Epithelial cell of esophagus (primary cell): ENCODE data around the gene GPR35.

Source experiments
- DNase-seq: peaks from one replicate; pipeline ENCODE4 v3.0.0; 2010; ENCODE audit warnings: low read depth
- H3K4me3 ChIP-seq: 2 replicates; pipeline ENCODE4 v1.5.1; 2011; ENCODE audit warnings: mild to moderate bottlenecking, low read length, control low read depth
- CTCF ChIP-seq: IDR thresholded peaks from 2 replicates; pipeline ENCODE4 v1.5.1; 2011; ENCODE audit warnings: low read depth, mild to moderate bottlenecking, low read length, control low read depth, inconsistent platforms; ENCODE audit not compliant: insufficient read depth; ENCODE audit errors: missing control alignments

The GPR35 gene, protein sequence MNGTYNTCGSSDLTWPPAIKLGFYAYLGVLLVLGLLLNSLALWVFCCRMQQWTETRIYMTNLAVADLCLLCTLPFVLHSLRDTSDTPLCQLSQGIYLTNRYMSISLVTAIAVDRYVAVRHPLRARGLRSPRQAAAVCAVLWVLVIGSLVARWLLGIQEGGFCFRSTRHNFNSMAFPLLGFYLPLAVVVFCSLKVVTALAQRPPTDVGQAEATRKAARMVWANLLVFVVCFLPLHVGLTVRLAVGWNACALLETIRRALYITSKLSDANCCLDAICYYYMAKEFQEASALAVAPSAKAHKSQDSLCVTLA

DNA sequence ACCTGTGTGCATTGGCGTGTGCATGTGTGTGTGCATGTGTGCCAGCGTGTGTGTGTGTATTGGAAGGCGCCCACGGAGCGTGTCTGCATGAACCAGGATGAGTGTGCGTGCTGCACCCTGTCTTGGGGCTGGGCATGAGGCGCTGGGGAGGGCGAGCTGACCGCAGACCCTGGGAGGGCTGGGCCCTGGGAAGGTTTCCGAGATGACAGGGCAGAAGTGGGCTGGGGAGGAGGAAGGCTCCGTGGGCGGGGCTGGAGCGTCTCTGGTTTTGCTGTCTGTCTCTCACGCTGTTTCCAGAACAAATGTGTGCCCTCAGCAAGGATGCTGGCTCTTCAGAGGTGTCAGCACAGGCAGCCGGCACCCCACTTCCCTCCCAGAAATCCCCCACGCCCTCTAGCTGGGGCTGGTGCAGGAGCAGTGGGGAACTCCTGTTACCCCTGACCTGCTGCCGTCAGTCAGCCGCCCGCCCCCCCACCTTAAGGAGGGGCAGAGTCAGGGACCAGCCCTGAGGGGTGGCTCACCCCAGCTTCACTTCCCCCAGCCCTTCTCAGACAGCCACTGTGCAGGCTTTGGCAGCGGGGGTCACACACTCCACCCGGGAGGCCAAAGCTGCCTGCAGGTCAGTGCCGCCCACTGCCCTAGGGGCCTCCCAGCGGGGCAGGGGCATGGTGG, at the start of gene GPR35:
TSS of gene GPR35 (plus strand) at position 531 of the 672 bp plus-strand sequence. CDS start 4,473 bp downstream, outside the sequence.
- no peak within 1 kb of the TSS for H3K4me3 ChIP-seq
- TF ChIP-seq CTCF, result no peak
- no peak for DNase-seq

DNA sequence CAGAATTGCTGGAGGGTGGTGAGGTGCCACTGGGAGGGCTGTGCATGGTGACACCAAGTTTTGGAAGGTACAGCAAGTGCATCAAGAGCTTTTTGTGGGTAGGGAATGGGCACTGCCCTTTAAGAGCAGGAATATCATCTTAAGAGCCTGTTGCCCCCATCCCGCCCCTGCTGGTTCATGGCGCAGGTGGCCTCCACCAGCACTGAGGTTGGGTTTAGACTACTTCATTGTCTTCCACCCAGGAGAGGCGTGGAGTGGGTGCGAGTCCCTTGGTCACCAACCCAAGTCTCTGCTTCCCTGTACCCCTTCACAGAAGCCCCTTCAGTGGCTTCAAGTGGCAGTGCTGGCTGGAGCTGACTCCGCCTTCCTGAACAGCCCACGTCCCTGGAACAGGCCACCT, 49.2 kb upstream of the GPR35 start:
- TF ChIP-seq CTCF, result no peak
- DNase-seq, result no peak
- no peak overlapping the region for H3K4me3 ChIP-seq

GRCh38 chr2:240576436-240577205, 48.7 kb upstream of the GPR35 start:
- no peak for DNase-seq
- H3K4me3 ChIP-seq, result no peak overlapping the region
- TF ChIP-seq CTCF, result no peak

DNA sequence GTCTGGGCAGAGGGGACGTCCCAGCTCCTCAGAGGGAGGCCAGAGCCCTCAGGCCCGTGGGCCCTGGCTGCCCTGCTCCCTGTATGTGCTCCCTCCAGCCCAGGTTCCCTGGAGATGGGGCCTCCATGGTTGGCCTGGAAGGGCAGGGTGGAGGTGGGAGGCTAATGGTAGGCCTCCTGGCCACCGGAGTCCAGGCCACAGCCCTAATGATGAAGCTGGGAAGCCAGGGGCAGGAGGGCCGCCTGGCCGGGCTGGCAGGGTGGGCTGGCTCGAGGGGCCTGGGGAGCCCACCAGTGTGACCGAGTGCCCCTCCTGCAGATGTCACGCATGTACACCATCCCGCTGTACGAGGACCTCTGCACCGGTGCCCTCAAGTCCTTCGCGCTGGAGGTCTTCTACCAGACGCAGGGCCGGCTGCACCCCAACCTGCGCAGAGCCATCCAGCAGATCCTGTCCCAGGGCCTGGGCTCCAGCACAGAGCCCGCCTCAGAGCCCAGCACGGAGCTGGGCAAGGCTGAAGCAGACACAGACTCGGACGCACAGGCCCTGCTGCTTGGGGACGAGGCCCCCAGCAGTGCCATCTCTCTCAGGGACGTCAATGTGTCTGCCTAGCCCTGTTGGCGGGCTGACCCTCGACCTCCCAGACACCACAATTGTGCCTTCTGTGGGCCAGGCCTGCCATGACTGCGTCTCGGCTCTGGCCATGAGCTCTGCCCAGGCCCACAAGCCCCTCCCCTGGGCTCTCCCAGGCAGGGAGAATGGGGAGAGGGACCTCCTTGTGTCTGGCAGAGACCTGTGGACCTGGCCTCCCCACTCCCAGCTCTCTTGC, 47.8 kb upstream of the GPR35 start:
- H3K4me3 ChIP-seq, result no peak overlapping the region
- TF ChIP-seq CTCF, result no peak
- no peak for DNase-seq

GRCh38 chr2:240578110-240578450, 47.2 kb upstream of the GPR35 start:
- no peak for TF ChIP-seq CTCF
- no peak for DNase-seq
- H3K4me3 ChIP-seq, result no peak overlapping the region

DNA sequence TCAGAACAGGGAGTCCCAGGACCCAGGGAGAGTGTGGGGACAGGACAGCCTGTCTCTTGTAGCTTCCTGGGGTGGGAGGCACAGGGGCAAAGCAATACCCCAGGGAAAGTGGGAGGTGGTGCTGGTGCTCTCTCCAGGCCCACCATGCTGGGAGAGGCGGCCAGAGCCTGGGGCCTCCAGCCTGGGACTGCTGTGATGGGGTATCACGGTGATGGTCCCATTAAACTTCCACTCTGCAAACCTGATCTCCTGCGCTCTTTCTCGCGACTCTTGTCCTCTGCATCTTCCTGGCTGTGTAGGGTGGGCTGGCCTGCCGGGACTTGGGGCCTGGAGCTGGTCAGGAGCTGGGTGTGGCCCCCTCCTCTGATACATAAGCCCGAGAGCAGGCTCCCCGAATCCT, 46.8 kb upstream of the GPR35 start:
- DNase-seq, result no peak
- no peak for TF ChIP-seq CTCF
- no peak overlapping the region for H3K4me3 ChIP-seq
